Right renal cortex interstitium (tissue), 3 donors: ENCODE results near the gene B4GAT1. TPM values are rescaled to one million over a fixed set of nuclear protein-coding genes. Genes with fewer than 3 reads are reported as not detected.
"Not testable (repeated sequence)": the region's sequence is repeated elsewhere in the genome, so short reads cannot be mapped to it uniquely, and the experiment has no call there.

Experiments
- DNase-seq, 3 donors: peaks; one replicate each; pipeline ENCODE4 v3.0.0-alpha.2; 2013; ENCODE audit warnings: low read depth in 3 of 3, low spot score in 2 of 3
- polyA plus RNA-seq, 3 donors: library from polyadenylated mRNA; unstranded; fragments of 120-200 nt; gene quantifications; one replicate each; pipeline ENCODE4 v1.2.1, GENCODE V29; 2013; ENCODE audit not compliant: insufficient read length in 3 of 3

B4GAT1 gene
- polyA plus RNA-seq, 3 donors = 50.0 to 55.0 (median 50.6) TPM

DNA sequence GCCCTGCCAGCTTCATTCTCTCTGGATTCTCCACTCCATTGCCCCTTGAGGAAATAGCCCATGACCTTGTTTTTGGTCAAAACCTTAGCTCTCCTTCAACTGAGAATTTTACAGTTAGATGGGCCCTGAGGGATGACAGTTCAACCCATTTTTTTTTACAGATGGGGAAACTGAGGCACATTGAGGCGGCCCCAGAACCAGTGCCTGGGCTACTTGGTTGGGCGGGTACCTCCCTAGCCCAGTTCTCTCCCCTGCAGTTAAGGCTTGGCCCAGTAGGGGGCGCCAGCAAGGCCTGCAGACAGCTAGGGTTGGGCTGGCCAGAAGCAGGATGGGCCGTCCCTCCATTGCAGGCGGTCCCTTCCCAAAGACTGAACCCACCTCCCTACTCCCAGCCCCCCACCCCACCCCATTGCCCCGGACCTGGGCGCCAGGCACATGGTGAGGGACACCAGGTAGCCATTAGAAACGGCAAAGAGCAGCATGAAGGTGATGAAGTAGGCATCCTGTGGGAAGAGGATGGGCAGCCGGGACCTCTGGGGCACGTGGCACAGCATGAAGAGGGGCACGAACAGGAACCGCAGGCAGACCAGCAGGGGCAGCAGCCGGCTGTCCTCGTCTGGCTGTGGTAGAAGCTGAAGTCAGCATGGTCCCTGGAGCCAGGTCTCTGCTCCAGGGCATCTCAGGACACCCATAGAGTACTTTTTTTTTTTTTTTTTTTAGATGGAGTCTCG lies 16.5 kb upstream of the B4GAT1 start:
- no peak for DNase-seq

DNA sequence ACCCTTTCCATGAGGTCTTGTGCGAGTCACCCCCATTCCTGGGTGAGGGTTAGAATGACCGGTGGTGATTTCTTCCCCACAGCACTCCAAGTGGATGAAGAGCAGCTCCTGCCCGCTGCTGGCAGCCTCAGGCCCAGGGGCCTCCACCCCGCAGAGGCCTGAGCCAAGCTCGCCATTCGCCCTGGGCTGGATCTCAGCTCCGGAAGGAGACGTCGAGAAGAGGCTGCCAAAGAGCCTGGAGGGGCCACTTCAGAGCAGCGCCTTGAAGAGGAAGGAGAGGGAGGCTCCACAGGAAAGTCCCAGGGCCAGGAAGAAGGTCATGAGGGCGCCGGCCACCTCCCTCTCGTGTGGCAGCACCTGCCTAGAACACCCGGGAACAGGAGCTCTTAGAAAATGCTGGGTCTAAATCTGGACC lies 15.8 kb upstream of the B4GAT1 start:
- DNase-seq = no peak

DNA sequence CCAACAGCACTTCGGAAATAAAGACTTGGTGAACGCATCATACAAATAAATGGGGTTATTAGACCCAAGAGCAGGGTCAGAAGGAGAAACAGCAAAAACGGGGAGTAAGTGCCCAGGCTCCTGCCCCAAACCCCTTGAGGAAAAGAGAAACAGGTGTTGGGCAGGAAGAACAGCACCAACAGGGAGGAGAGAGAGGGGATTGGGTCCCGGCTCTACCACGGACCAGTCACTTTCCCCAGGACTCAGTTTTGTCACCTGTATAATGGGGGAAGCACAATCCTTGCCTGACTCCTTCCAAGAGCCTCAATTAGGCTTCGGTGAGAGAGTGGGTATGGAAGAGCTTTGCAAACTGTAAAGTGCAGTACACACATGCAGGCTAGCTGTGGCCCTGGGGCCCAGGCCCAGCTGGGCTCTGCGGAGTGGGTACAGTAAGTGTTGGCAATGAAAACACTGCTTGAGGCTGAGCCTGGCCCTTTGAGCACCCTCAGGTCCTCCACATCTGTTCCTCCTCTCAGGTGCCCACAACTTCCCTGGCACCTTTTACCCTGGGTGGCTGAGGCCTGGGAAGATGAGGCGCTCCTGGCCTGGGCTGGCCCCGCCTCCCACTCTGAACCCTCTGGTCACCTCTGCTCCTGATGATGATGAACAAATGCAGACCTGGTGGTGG lies 15.2 kb upstream of the B4GAT1 start:
- no peak for DNase-seq

DNA sequence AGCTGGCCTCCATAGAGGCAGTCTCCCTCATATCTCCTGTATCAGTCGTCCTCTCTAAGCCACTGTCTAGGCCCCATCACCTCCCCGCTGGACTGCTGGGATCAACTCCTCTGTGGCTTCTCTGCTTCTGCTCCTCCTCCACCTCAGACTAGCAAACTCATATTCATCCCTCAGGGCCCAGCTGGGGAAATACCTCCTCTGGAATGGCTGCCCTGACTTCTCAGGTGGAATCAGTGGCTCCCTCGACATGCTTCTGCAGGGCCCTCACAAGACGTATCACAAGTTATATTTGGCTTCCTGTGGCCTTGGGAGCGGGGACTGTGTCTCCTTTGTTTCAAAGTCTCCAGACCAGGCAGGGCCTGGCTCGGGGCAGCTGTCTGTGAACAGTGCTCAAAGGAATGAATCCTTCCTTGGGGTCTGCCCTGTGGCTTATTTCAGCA lies 14.1 kb upstream of the B4GAT1 start:
- no peak for DNase-seq

DNA sequence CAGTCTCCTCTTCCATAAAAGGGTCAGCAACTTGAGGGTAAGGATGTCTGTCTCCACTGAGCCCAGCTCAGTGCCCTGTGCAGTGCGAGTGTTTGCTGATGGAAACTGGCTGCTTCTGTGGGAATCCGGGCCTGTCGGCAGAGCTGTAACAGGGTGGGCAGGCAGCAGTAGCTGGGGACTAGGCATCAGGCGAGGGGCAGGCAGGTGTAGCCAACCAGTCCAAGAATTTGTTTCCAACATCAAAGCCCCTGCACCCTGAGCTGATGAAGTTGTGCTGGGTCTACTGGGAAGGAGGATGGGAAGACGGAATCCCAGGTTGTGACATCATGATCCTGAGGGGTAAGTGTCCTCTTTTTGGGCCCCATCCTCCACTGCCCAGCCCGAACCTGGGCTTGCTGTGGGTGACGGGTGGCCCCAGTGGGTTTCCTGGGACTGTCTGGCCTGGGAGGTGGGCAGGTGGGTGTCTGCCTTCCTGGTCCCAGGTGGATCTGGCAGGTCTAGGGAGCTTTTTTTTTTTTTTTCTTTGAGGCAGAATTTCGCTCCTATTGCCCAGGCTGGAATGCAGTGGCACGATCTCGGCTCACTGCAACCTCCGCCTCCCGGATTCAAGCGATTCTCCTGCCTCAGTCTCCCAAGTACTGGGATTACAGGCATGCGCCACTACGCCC lies 13.1 kb upstream of the B4GAT1 start:
- DNase-seq = no peak

DNA sequence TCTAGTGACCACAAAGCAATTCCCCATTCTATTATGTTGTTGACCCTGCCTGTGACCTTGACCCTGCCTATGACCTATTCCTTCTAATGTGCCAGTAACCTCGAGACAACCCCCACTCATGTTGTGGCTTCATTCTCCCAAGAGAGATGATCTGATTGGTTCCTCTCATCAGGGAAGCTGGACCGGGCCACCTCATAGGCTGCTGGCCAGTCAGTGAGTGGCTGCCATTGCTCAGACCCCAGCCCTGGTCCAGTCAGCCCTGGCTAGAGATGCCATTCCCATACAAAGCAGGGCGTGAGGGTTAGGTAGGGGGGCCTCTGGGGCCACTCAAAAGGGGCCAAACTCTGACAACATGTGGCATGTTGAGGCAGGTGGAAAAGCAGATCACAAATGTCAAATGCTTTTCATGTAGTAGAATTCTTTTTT lies 12.2 kb upstream of the B4GAT1 start:
- no peak for DNase-seq

DNA sequence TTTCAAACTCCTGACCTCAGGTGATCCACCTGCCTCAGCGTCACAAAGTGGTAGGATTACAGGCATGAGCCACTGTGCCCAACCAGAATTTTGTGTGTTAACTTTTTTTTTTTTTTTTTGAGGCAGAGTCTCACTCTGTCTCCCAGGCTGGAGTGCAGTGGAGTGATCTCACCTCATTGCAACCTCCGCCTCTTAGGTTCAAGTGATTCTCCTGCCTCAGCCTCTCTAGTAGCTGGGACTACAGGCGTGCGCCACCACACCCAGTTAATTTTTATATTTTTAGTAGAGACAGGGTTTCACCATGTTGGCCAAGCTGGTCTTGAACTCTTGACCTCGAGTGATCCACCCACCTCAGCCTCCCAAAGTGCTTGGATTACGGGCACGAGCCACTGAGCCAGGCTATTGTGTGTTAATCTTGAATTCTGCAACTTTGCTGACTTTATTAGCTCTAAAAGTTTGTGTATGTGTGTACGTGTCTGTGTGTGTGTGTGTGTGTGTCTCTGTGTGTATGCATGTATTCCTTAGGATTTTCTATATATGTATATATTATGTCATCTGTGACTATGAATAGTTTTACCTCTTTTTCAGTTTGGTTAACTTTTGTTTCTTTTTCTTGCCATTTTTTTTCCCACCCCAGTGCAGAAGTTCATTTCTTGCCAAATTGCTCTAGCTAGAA lies 3.3 kb upstream of the B4GAT1 start:
- DNase-seq = not testable (repeated sequence)

DNA sequence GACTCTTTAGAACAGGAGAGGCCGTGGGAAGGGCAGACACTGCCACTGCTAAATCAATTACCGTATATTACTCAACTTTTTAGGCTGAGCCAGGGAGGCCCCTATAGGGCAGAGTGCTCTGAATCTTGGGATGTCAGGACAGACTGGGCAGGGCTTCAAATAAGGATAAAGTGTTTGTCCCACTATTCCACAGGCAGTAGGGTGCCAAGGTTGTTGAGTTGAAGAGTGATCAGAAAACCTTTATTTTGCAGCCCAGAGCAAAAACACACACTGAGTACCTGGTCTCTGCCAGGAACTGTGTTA lies 1.6 kb upstream of the B4GAT1 start:
- no peak for DNase-seq

DNA sequence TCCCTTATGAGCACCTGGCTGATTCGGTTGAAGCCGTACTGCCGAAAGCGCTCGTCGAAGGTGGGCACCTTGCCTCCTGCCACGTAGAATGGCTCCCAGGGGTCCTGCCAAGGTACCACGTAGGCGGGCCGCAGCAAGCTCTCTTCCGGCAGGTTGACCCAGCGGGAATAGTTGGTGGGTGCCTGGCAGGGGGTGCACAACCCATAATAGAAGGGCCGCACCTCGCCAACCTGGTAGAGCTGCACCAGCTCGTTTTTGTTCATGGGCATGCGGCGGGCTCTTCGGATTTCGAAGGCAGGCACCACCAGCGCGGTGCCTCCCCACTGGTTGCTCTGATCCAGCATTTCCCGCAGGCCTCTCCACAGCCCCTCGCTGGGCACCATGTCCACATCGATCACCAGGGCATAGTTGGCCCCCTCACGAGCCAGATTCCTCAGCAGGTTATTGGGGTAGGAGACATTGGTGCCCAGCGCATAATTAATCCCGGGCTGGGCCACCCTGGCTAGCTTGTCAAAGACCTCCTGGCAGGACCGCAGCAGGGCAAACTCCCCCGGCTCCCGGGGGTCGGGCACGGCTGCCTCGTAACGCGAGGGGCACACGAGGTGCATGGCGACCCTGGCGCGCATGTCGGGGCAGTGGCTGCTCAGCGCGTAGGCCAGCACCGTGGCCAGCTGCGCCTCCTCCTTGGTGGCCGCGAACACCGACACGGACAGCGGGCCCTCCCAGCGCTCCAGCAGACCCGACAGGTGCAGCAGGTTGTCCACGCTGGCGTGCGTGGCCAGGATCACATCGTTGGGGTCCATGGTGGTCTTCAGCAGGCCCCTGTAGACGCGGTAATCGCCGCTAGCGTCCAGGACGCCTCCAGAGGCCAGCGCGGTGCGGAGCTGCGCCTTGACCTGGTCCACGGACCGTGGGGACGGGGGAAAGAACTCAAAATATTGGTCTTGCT lies 679 bp downstream of the B4GAT1 start:
- DNase-seq = no peak

DNA sequence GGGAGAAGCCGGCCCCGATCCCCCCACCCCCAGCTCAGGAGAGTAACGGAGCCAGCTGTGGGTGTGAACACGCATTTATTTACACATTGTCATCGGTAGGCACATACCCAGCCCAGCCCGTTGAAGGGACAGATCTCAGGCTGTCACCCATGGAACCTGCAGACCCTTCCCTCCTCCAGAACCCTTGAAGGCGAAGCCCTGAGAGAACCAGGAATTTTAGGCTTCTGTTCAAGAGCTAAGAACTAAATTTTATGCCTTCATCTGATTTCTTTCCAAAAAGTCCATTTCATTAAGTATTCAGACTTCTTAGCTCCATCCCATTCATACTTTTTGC lies 2.1 kb downstream of the B4GAT1 start:
- no peak for DNase-seq

DNA sequence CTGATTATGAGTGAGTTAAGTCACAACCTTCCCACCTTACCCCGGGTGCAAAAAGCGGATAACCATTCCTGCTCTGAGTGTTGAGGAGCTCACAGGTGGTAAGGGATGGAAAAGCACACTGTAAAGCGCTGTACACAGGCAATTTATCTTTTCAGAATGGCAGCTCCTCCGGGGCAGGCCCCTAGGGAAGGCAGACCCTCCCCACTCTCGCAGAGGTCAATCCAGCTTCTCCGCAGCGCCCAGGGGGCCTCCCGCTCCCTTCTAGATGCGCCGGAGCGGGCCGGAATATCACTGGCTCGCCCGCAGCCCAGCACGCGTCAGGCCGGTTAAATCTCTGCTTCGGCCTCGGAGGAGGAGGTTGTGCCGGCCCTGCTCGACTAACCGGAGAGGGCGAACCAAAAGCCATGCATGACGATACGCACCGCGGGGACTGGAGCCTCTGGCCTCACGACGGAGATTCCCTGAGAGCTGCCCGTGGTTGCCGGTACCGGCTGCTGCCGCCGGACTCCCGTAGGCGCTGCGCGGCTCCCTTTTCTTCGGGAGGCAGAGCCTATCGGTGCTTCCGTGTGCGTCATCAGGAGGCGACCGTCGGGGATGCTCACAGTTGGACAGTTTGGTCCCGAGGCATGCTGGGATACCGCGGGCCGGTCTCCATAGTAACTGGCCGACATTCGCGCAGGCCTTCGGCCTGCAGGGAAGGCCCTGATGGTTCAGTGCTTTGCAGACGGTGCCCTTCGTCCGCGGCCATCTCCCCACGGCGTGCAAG lies 2.7 kb downstream of the B4GAT1 start, which contains the start of gene BRMS1:
Gene BRMS1, minus strand, starts transcription at position 555 of the 766 bp plus-strand sequence. CDS start 2,870 bp downstream, outside the sequence.
- peak; percentile 91 to 95 (median 93) for DNase-seq

DNA sequence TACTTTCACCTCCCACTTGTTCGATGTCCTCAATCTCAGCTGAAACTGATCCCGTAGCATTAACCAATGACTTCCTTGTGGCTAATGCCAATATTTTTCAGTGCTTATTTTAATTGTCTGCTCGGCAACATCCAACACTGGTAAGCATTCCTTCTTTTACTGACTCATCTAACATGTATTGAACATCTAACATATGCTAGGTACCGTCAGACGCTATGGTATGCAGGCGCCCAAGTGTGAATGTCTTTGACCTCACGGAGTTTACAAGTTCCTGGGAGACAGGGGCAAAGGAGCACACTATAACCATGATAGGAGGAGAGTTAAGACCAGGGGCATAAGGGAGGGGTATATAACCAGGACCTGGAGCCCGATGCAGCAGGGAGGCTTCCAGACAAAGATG lies 4.3 kb downstream of the B4GAT1 start:
- DNase-seq = no peak

DNA sequence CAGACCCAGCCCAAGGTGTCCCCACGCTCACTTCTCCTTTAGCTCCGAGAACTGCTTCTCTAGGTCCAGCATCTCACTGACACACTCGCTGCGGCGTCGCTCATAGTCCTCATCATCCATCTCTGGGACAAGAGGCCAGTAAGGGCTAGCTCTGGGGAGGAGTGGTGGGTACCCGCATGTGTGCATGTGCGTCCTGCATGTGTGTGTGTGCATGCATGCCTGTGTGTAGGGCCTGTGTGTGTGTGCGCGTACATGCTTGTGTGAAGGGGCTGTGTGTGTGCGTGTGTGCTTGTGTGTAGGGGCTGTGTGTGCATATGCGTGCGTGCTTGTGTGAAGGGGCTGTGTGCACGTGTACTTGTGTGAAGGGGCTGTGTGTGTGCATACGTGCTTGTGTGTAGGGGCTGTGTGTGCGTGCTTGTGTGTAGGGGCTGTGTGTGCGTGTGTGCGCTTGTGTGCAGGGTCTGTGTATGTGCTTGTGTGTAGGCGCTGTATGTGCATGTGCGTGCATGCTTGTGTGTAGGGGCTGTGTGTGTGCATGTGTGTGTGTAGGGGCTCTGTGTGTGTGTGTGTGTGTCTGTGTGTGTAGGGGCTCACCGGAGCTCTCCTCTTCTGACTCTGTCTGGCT lies 5.8 kb downstream of the B4GAT1 start:
- no peak for DNase-seq

DNA sequence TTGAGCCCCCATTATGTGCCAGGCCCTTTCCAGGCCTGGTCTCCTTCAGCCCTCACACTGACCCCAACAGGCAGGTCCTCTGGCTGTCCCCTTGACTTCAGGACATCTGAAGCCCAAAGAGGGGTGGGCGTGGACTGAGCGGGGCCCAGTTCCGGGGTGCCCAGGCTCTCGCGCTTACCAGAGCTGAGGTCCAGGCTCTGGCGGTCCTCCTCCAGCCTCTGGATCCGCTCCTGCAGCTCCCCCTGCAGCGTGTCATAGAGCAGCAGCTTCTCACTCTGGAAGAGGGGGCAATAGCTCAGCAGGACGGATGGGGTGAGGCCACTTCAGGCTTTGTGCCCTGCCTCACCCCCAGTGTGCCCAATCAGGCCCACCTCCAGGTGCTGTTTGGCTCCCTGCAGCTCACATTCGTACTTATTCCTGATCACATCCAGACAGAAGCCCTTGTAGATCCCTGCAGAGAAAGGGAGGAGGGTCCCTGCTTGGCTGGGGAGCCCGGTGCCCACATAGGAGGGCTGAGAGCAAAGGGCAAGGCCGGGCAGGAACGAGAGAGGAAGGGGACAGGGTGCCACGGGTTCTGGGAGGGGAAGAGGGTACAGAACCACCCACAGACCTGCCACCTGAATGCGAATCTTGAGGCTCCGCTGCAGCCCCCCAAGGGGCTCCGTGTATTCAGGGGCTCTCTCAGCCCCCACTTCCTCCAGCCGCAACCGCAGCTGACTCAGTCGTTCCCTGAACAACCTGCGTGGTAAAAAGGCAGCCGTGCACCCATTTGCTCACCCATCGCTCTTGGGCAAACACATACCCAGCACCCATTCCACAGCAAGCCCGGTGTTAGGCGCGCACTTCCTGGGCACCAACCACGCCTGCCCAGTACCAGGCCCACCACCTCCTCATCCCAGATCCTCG lies 6.6 kb downstream of the B4GAT1 start:
- no peak for DNase-seq

DNA sequence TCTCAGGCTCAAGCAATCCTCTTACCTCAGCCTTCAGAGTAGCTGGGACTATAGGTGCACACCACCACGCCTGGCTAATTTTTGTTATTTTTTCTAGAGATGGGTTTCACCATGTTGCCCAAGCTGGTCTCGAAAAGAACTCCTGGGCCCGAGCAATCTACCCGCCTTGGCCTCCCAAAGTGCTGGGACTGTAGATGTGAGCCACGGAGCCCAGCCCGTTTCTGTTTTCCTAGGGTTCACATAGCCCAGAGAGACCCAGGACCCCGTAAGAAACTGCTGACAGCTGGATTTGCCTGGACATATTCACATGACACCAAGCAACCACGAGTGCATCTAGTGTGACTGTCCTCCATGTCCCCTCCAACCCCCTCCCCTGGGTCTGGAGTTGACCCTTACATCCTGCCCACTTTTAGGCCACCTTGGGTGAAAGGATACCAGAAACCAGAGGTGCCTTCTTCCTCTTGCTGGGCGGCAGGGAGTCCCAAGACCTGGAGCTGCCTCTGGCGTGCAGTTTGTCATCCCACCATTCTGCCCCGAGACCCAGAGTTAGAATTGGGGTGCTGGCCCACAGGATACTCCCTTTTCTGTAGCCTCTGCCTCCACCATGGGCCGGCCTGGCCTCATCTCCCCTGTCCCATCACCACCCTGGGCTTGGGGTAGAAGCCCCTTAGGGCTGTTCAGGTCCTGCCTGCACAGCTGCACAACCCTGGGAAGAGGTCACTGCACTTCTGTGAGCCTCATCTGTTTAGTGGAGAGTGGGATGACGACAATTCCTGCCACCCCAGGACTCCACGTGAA lies 7.5 kb downstream of the B4GAT1 start:
- DNase-seq = no peak

DNA sequence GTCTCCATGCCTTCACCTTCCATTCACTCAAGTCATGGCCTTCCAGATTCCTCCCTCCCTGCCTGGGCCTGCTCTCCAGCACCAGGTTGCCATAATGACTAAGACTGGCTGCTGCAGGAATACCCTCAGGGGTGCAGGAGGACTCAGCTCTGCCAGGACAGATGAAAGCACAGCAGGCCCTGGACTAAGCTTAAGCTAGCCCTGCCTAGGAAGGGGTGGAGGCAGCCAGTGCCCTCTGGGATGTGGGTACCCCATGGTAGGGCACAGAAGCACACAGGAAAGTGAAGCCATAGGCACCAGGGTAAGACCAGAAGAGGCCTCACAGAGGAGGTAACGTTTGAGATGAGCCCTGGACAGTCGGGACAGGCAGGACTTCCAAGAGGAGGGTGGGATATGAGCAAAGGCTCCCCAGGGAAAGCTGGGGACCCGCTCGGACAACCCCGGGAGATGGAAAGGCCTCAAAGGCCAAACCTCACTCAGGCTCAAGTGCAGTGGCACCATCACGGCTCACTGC lies 8.2 kb downstream of the B4GAT1 start:
- DNase-seq = no peak
